Left renal pelvis (tissue), 4 donors: ENCODE measurements around the gene CXCL9. TPM values are rescaled to one million over a fixed set of nuclear protein-coding genes. Genes with fewer than 3 reads are reported as not detected.
"Not testable (repeated sequence)": the region's sequence is repeated elsewhere in the genome, so short reads cannot be mapped to it uniquely, and the experiment has no call there.

Experiments used
- DNase-seq, 4 donors: peaks; one replicate each; pipeline ENCODE4 v3.0.0-alpha.2; 2013; ENCODE audit warnings: low read depth in 4 of 4, low spot score in 3 of 4
- polyA plus RNA-seq, 4 donors: library from polyadenylated mRNA; unstranded; fragments of 120-200 nt; gene quantifications; one replicate each; pipeline ENCODE4 v1.2.1, GENCODE V29; 2013; ENCODE audit not compliant: insufficient read length in 4 of 4

CXCL9 gene
- polyA plus RNA-seq, 4 donors: 0.08 to 0.30 (median 0.21) TPM; not detected in 1

- DNase-seq: no peak
Observed at GRCh38 chr4:75963558-75963957, 43.8 kb downstream of the CXCL9 start.

- not testable (repeated sequence) for DNase-seq
Observed at GRCh38 chr4:75962072-75962471, 45.2 kb downstream of the CXCL9 start.

GRCh38 chr4:75958546-75958945 is 48.8 kb downstream of the CXCL9 start:
- not testable (repeated sequence) for DNase-seq

- DNase-seq: not testable (repeated sequence)
Observed at GRCh38 chr4:75954811-75955210, 52.5 kb downstream of the CXCL9 start.

GRCh38 chr4:75953509-75953908 is 53.8 kb downstream of the CXCL9 start:
- DNase-seq: no peak

Other genes starting within 250 kb of the CXCL9 start
- gene PPEF2, start 105.1 kb downstream of the CXCL9 start, polyA plus RNA-seq: under 1 TPM in 2 of 4 donors, not detected in 2; 0.06 to 0.11 TPM
- 10 to 100 TPM in 3 of 4 donors, 1 to 10 TPM in 1; 7.1 to 16.8 (median 14.1) TPM for gene NAAA, start 66.5 kb downstream of the CXCL9 start, polyA plus RNA-seq
- gene SDAD1, start 16.6 kb downstream of the CXCL9 start, polyA plus RNA-seq: 10 to 100 TPM; 35.4 to 53.3 (median 48.6) TPM
- gene CXCL10, start 16.0 kb upstream of the CXCL9 start, polyA plus RNA-seq: 1 to 10 TPM; 1.1 to 7.5 (median 5.8) TPM
- gene CXCL11, start 28.6 kb upstream of the CXCL9 start, polyA plus RNA-seq: under 1 TPM; 0.18 to 0.62 (median 0.41) TPM
- under 1 TPM; 0.27 to 0.79 (median 0.56) TPM for gene ART3, start 67.2 kb upstream of the CXCL9 start, polyA plus RNA-seq
- 10 to 100 TPM; 71.4 to 82.7 (median 78.2) TPM for gene NUP54, start 140.9 kb upstream of the CXCL9 start, polyA plus RNA-seq
- gene SCARB2, start 206.3 kb upstream of the CXCL9 start, polyA plus RNA-seq: 100 to 1,000 TPM; 138 to 220 (median 191) TPM
- gene FAM47E, start 244.2 kb upstream of the CXCL9 start, polyA plus RNA-seq: 10 to 100 TPM in 1 of 4 donors, 1 to 10 TPM in 2, under 1 TPM in 1; 0.53 to 11.1 (median 6.6) TPM